ENCODE data around the gene PYCARD. TPM values are rescaled to one million over a fixed set of nuclear protein-coding genes. Genes with fewer than 3 reads are reported as not detected.
A peak's percentile ranks its signal among the peaks of the same experiment; 100 is the strongest.

Gene PYCARD
- total RNA-seq, 1 donor from 2014 or later: 2.9 TPM

- Mint-ChIP-seq H3K4me1 (ENCODE audit: low read depth) (peaks cover 20% of the 10 kb centered on the region), H3K36me3 (ENCODE audit: low read depth) (no peaks in the 10 kb centered on the region), H3K27me3 (ENCODE audit: low read depth) (peaks cover 54% of the 10 kb centered on the region), H3K9me3 (ENCODE audit: low read depth) (no peaks in the 10 kb centered on the region), H3K4me3 (ENCODE audit: unreplicated experiment) (peak within 1 kb of the TSS; percentile 66), H3K27ac (ENCODE audit: unreplicated experiment) (no peak within 1 kb of the TSS)
- no peak for DNase-seq (ENCODE audit: low spot score)
- TF ChIP-seq, protein P1, sequence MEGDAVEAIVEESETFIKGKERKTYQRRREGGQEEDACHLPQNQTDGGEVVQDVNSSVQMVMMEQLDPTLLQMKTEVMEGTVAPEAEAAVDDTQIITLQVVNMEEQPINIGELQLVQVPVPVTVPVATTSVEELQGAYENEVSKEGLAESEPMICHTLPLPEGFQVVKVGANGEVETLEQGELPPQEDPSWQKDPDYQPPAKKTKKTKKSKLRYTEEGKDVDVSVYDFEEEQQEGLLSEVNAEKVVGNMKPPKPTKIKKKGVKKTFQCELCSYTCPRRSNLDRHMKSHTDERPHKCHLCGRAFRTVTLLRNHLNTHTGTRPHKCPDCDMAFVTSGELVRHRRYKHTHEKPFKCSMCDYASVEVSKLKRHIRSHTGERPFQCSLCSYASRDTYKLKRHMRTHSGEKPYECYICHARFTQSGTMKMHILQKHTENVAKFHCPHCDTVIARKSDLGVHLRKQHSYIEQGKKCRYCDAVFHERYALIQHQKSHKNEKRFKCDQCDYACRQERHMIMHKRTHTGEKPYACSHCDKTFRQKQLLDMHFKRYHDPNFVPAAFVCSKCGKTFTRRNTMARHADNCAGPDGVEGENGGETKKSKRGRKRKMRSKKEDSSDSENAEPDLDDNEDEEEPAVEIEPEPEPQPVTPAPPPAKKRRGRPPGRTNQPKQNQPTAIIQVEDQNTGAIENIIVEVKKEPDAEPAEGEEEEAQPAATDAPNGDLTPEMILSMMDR (IDR thresholded peaks at IDR 0.05): no peak
These were observed 11.5 kb upstream of the PYCARD start, which contains the start of gene TRIM72 for GRCh38 chr16:31213877-31214707. TSS of gene TRIM72 (plus strand) at chr16:31214119. CDS start at chr16:31214739, 620 bp downstream.

GRCh38 chr16:31213342-31213741, 10.8 kb upstream of the PYCARD start:
- no peaks in the 10 kb centered on the region for H3K36me3 Mint-ChIP-seq (ENCODE audit: low read depth)
- no peak for DNase-seq (ENCODE audit: low spot score)
- H3K27me3 Mint-ChIP-seq (ENCODE audit: low read depth): peaks cover 47% of the 10 kb centered on the region
- H3K4me1 Mint-ChIP-seq (ENCODE audit: low read depth): peaks cover 20% of the 10 kb centered on the region
- no peaks in the 10 kb centered on the region for H3K9me3 Mint-ChIP-seq (ENCODE audit: low read depth)
- no peak overlapping the region for H3K27ac Mint-ChIP-seq (ENCODE audit: unreplicated experiment)
- no peak overlapping the region for H3K4me3 Mint-ChIP-seq (ENCODE audit: unreplicated experiment)
- TF ChIP-seq, protein P1 (IDR thresholded peaks at IDR 0.05): no peak

DNA sequence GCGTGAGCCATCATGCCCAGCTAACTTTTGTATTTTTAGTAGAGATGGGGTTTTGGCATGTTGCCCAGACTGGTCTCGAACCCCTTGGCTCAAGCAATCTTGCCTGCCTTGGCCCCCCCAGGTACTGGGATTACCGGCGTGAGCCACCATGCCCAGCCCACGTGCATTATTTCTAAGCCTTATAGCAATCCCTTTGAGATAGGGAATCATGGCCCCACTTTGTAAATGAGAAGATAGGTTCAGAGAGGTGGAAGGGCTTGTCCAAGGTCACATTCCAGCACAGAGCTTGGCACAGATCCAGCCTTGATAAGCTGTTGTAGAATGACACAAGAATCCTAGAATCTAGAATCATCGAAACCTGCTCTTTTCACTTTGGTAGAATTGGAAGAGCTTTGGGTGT, 4.2 kb upstream of the PYCARD start:
- no peaks in the 10 kb centered on the region for H3K36me3 Mint-ChIP-seq (ENCODE audit: low read depth)
- peaks cover 4% of the 10 kb centered on the region for H3K4me1 Mint-ChIP-seq (ENCODE audit: low read depth)
- H3K9me3 Mint-ChIP-seq (ENCODE audit: low read depth): no peaks in the 10 kb centered on the region
- peak; percentile 36 for DNase-seq (ENCODE audit: low spot score)
- peaks cover 38% of the 10 kb centered on the region for H3K27me3 Mint-ChIP-seq (ENCODE audit: low read depth)
- no peak overlapping the region for H3K4me3 Mint-ChIP-seq (ENCODE audit: unreplicated experiment)
- H3K27ac Mint-ChIP-seq (ENCODE audit: unreplicated experiment): no peak overlapping the region
- TF ChIP-seq, protein P1 (IDR thresholded peaks at IDR 0.05): no peak

DNA sequence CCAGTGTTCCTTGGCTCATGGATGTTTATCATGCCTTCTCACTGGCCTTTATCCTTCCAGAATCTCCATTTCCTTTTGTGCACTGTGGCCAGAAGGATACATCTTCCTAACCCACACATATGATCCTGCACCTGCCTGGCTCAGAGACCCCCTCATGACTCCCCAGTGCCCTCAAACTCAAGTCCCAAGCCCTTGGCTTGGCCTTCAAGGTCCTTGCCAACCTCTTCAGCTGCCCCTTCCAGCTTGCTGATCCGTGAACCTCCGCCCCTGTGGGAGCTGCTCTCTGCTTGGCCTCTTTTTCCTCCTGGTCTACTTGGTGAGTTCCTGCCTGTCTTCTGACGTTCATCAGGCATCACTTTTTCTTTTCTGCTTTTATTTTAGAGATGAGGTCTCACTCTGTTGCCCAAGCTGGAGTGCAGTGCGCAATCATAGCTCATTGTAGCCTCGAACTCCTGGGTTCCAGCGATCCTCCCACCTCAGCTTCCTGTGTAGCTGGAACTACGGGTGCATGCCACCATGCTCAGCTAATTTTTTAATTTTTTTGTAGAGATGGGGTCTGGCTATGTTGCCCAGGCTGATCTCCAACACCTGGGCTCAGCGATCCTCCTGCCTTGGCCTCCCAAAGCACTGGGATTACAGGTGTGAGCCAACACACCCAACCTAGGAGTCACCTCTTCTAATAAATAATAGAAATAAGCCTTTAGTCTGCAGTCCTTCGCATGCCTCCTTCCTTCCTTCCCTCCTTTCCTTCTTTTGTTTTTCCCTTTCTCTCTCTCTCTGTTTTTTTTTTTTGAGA, 2.5 kb upstream of the PYCARD start:
- H3K27me3 Mint-ChIP-seq (ENCODE audit: low read depth): peaks cover 31% of the 10 kb centered on the region
- no peak overlapping the region for H3K4me3 Mint-ChIP-seq (ENCODE audit: unreplicated experiment)
- TF ChIP-seq, protein P1 (IDR thresholded peaks at IDR 0.05): no peak
- DNase-seq (ENCODE audit: low spot score): peak; percentile 43
- H3K4me1 Mint-ChIP-seq (ENCODE audit: low read depth): peaks cover 15% of the 10 kb centered on the region
- no peaks in the 10 kb centered on the region for H3K36me3 Mint-ChIP-seq (ENCODE audit: low read depth)
- H3K27ac Mint-ChIP-seq (ENCODE audit: unreplicated experiment): no peak overlapping the region
- H3K9me3 Mint-ChIP-seq (ENCODE audit: low read depth): no peaks in the 10 kb centered on the region

All from chondrocyte (in vitro differentiated cells).